GM19193 (cell line): Measurements from ENCODE around the gene SHOX.

Experiments used
- POLR2A ChIP-seq: IDR thresholded peaks from 4 replicates; pipeline ENCODE4 v1.6.1; 2011; ENCODE audit not compliant: insufficient read depth, insufficient read length; ENCODE audit errors: extremely low read depth

SHOX gene

GRCh38 chrX:679291-679979 lies 48.8 kb downstream of the SHOX start:
- no peak for TF ChIP-seq POLR2A

GRCh38 chrX:680062-680461 lies 49.5 kb downstream of the SHOX start:
- no peak for TF ChIP-seq POLR2A

GRCh38 chrX:681989-682388 lies 51.4 kb downstream of the SHOX start:
- TF ChIP-seq POLR2A: no peak

- TF ChIP-seq POLR2A: no peak
Observed at GRCh38 chrX:682892-683291, 52.3 kb downstream of the SHOX start.

- no peak for TF ChIP-seq POLR2A
Observed at GRCh38 chrX:683576-683975, 53.0 kb downstream of the SHOX start.

GRCh38 chrX:685120-686032 lies 54.8 kb downstream of the SHOX start:
- TF ChIP-seq POLR2A: no peak

- no peak for TF ChIP-seq POLR2A
Observed at GRCh38 chrX:689983-690382, 59.4 kb downstream of the SHOX start.

- no peak for TF ChIP-seq POLR2A
Observed at GRCh38 chrX:694800-695199, 64.2 kb downstream of the SHOX start.

- no peak for TF ChIP-seq POLR2A
Observed at GRCh38 chrX:698206-698605, 67.6 kb downstream of the SHOX start.

- TF ChIP-seq POLR2A: no peak
Observed at GRCh38 chrX:700936-701335, 70.3 kb downstream of the SHOX start.

- TF ChIP-seq POLR2A: no peak
Observed at GRCh38 chrX:701673-702072, 71.1 kb downstream of the SHOX start.

- TF ChIP-seq POLR2A: no peak
Observed at GRCh38 chrX:703466-703865, 72.9 kb downstream of the SHOX start.

- TF ChIP-seq POLR2A: no peak
Observed at GRCh38 chrX:703866-704265, 73.3 kb downstream of the SHOX start.
